Measurements from ENCODE around the gene CAMTA2.

CAMTA2 gene

DNA sequence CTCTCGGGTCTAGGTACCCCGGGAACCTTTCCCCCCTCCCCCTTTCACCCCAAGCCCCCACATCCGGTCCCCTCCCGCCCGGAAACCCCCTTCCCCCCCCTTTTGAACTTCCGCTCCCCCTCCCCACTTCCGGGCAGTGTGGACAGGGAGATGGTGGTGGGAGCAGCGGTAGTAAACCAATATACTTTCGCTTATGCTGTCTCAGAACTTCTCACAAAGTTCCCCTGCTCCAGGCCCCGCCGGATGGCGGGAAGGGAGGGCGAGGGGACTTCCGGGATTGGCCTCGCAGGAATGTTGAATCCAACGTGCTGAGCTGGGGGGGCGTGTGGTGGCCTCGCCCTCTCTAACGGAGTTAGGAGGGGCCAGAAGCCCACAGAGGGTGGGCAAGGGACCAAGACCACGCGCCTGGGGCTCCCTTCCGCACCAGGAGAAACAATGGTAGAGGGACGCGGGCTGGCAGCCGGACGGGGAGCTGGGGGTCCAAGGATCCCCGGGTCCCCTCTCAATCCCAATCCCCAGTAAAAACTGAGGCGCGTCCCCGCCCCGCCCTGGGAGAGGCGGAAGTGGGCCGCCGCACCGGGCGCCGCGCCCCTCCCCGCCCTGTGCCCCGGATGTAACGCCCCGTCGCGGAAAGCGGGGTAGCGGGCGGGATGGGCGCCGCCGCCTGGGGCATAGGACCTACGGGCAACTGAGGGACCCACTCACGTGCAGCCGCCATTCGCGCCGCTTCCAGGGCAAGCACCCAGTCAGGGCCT is 39.9 kb downstream of the CAMTA2 start:
- H2BK12ac ChIP-seq (ENCODE audit: low read length in 2 of 2) = peak overlapping the region; percentile 22 to 87
- 0% methylated on average over 20 of the region's 56 CpGs for WGBS
- H2BK120ac ChIP-seq (ENCODE audit: low read depth, low read length) = peak overlapping the region; percentile 93
- peak overlapping the region; percentile 95 to 100 for H3K4me3 ChIP-seq (ENCODE audit: insufficient read depth in 1 of 2, low read depth in 1 of 2, low read length in 2 of 2)
- peak overlapping the region; percentile 99 for H2BK5ac ChIP-seq (ENCODE audit: low read depth, low read length, poor library complexity, severe bottlenecking)
- peaks cover 9% of the 10 kb centered on the region for H3K79me1 ChIP-seq (replicated peaks; ENCODE audit: low read length, poor library complexity, severe bottlenecking)
- H3K14ac ChIP-seq (ENCODE audit: low read length in 2 of 2) = peak overlapping the region; percentile 50 to 100
- H3K18ac ChIP-seq (ENCODE audit: low read depth in 1 of 2, low read length in 2 of 2) = peak overlapping the region; percentile 100
- H2AK5ac ChIP-seq (ENCODE audit: low read length, severe bottlenecking) = peak overlapping the region; percentile 99
- peak overlapping the region; percentile 99 to 100 for H3K4ac ChIP-seq (ENCODE audit: low read depth in 1 of 2, low read length in 2 of 2)
- peak overlapping the region; percentile 60 for H3K4me2 ChIP-seq (ENCODE audit: low read length, poor library complexity, severe bottlenecking)
- peak overlapping the region; percentile 92 for H2BK15ac ChIP-seq (ENCODE audit: low read depth, poor library complexity, severe bottlenecking)
- no peaks in the 10 kb centered on the region for H3K9me3 ChIP-seq (ENCODE audit: control insufficient read depth, low read length)
- peak overlapping the region; percentile 97 for H3K9ac ChIP-seq (ENCODE audit: low read length)
- H3K23ac ChIP-seq (ENCODE audit: low read length in 2 of 2) = peak overlapping the region in 1 of 2 experiments; percentile 98
- H4K91ac ChIP-seq (ENCODE audit: low read length) = peak overlapping the region; percentile 100
- no peak overlapping the region for H2AFZ ChIP-seq (ENCODE audit: low read depth, low read length)
- no peaks in the 10 kb centered on the region for H3K27me3 ChIP-seq (ENCODE audit: control insufficient read depth in 1 of 2, insufficient read depth in 1 of 2, low read length in 2 of 2)
- H3K4me1 ChIP-seq (ENCODE audit: control insufficient read depth, insufficient read depth, low read depth, low read length) = peaks cover 39% of the 10 kb centered on the region
- DNase-seq = peak; percentile 81
- peak overlapping the region; percentile 99 for H3K27ac ChIP-seq (ENCODE audit: low read length, poor library complexity, severe bottlenecking)
- peak overlapping the region; percentile 96 for H4K8ac ChIP-seq (ENCODE audit: low read length)
- peaks cover 37 to 43% of the 10 kb centered on the region in 2 experiments for H3K36me3 ChIP-seq (ENCODE audit: control insufficient read depth in 1 of 2, insufficient read depth in 2 of 2, low read depth in 1 of 2, low read length in 2 of 2)

DNA sequence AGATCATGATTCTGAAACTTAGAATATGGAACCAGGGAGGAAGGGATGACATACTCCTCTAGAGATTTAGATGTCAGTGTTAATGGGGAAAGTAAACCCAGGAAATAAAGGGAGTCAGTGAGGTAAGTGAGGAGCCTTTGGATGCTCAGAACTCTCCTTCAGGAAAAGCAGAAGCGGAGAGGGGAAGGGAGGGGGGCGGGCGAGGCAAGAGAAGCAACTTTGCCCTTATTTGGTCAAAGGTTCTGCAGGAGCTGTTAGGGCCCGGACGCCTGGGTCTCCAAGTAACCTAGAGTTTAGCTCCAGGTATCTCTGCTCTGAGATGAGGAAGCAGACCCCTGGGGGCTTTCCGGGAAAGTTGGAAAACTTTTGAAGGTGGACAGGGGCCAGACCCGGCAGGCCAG is 40.5 kb downstream of the CAMTA2 start:
- no peak overlapping the region for H4K8ac ChIP-seq (ENCODE audit: low read length)
- no peaks in the 10 kb centered on the region for H3K27me3 ChIP-seq (ENCODE audit: control insufficient read depth in 1 of 2, insufficient read depth in 1 of 2, low read length in 2 of 2)
- no peak for DNase-seq
- no peak overlapping the region for H2BK12ac ChIP-seq (ENCODE audit: low read length in 2 of 2)
- no peak overlapping the region for H4K91ac ChIP-seq (ENCODE audit: low read length)
- no peak overlapping the region for H2AFZ ChIP-seq (ENCODE audit: low read depth, low read length)
- peak overlapping the region; percentile 93 for H3K4me2 ChIP-seq (ENCODE audit: low read length, poor library complexity, severe bottlenecking)
- H3K79me1 ChIP-seq (replicated peaks; ENCODE audit: low read length, poor library complexity, severe bottlenecking) = peaks cover 9% of the 10 kb centered on the region
- H3K4me1 ChIP-seq (ENCODE audit: control insufficient read depth, insufficient read depth, low read depth, low read length) = peaks cover 42% of the 10 kb centered on the region
- peak overlapping the region; percentile 53 for H2BK5ac ChIP-seq (ENCODE audit: low read depth, low read length, poor library complexity, severe bottlenecking)
- H3K23ac ChIP-seq (ENCODE audit: low read length in 2 of 2) = no peak overlapping the region
- peaks cover 42 to 48% of the 10 kb centered on the region in 2 experiments for H3K36me3 ChIP-seq (ENCODE audit: control insufficient read depth in 1 of 2, insufficient read depth in 2 of 2, low read depth in 1 of 2, low read length in 2 of 2)
- no peak overlapping the region for H2BK120ac ChIP-seq (ENCODE audit: low read depth, low read length)
- H3K27ac ChIP-seq (ENCODE audit: low read length, poor library complexity, severe bottlenecking) = peak overlapping the region; percentile 98
- H3K18ac ChIP-seq (ENCODE audit: low read depth in 1 of 2, low read length in 2 of 2) = peak overlapping the region in 1 of 2 experiments; percentile 35
- H3K9me3 ChIP-seq (ENCODE audit: control insufficient read depth, low read length) = no peaks in the 10 kb centered on the region
- peak overlapping the region; percentile 95 to 100 for H3K4me3 ChIP-seq (ENCODE audit: insufficient read depth in 1 of 2, low read depth in 1 of 2, low read length in 2 of 2)
- peak overlapping the region; percentile 97 for H3K9ac ChIP-seq (ENCODE audit: low read length)
- H2AK5ac ChIP-seq (ENCODE audit: low read length, severe bottlenecking) = peak overlapping the region; percentile 61
- H2BK15ac ChIP-seq (ENCODE audit: low read depth, poor library complexity, severe bottlenecking) = no peak overlapping the region
- peak overlapping the region in 1 of 2 experiments; percentile 57 for H3K4ac ChIP-seq (ENCODE audit: low read depth in 1 of 2, low read length in 2 of 2)
- no peak overlapping the region for H3K14ac ChIP-seq (ENCODE audit: low read length in 2 of 2)
- WGBS = 0% methylated on average over 4 of the region's 7 CpGs

DNA sequence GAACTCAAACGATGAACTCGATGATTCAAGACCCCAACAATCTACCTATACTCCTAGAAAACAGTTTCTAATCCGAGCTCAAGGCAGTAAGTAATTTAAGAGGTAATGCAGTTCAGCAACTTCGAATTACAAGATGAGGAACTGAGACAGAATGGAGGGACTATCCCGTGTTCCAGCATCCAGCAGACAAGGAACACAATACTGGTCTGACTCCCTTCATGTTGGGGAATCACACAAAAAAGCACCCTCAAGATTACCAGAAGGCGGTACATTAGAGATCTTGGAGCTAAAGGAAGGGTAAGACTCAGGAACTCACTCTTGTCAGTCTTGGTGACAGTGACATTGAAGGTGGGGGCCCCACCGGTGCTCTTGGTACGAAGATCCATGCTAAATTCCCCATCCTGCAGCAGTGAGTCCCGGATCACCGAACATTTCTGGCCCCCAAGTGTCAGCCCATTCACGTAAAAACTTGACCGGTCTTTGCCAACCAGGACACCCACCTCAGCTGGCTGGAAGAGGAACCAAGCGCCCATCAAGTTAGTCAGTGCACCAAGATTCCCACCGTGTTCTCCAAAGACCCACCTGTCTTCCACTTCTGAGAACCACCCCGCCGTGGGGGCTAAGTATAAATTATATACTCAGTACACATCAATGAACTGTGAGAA is 41.0 kb downstream of the CAMTA2 start:
- H2BK5ac ChIP-seq (ENCODE audit: low read depth, low read length, poor library complexity, severe bottlenecking) = no peak overlapping the region
- H2BK120ac ChIP-seq (ENCODE audit: low read depth, low read length) = no peak overlapping the region
- H3K27me3 ChIP-seq (ENCODE audit: control insufficient read depth in 1 of 2, insufficient read depth in 1 of 2, low read length in 2 of 2) = no peaks in the 10 kb centered on the region
- no peak overlapping the region for H4K91ac ChIP-seq (ENCODE audit: low read length)
- no peak overlapping the region for H4K8ac ChIP-seq (ENCODE audit: low read length)
- no peak overlapping the region for H2AFZ ChIP-seq (ENCODE audit: low read depth, low read length)
- H3K9me3 ChIP-seq (ENCODE audit: control insufficient read depth, low read length) = no peaks in the 10 kb centered on the region
- H2AK5ac ChIP-seq (ENCODE audit: low read length, severe bottlenecking) = peak overlapping the region; percentile 61
- H3K4ac ChIP-seq (ENCODE audit: low read depth in 1 of 2, low read length in 2 of 2) = no peak overlapping the region
- peaks cover 41% of the 10 kb centered on the region for H3K4me1 ChIP-seq (ENCODE audit: control insufficient read depth, insufficient read depth, low read depth, low read length)
- DNase-seq = no peak
- peak overlapping the region; percentile 93 for H3K4me2 ChIP-seq (ENCODE audit: low read length, poor library complexity, severe bottlenecking)
- H3K23ac ChIP-seq (ENCODE audit: low read length in 2 of 2) = peak overlapping the region in 1 of 2 experiments; percentile 18
- no peak overlapping the region for H3K18ac ChIP-seq (ENCODE audit: low read depth in 1 of 2, low read length in 2 of 2)
- H3K79me1 ChIP-seq (replicated peaks; ENCODE audit: low read length, poor library complexity, severe bottlenecking) = peaks cover 7% of the 10 kb centered on the region
- no peak overlapping the region for H2BK12ac ChIP-seq (ENCODE audit: low read length in 2 of 2)
- peak overlapping the region; percentile 52 to 95 for H3K4me3 ChIP-seq (ENCODE audit: insufficient read depth in 1 of 2, low read depth in 1 of 2, low read length in 2 of 2)
- peak overlapping the region; percentile 98 for H3K27ac ChIP-seq (ENCODE audit: low read length, poor library complexity, severe bottlenecking)
- 62% methylated on average over 12 of the region's 16 CpGs for WGBS
- peaks cover 42 to 51% of the 10 kb centered on the region in 2 experiments for H3K36me3 ChIP-seq (ENCODE audit: control insufficient read depth in 1 of 2, insufficient read depth in 2 of 2, low read depth in 1 of 2, low read length in 2 of 2)
- H3K9ac ChIP-seq (ENCODE audit: low read length) = peak overlapping the region; percentile 97
- no peak overlapping the region for H3K14ac ChIP-seq (ENCODE audit: low read length in 2 of 2)
- H2BK15ac ChIP-seq (ENCODE audit: low read depth, poor library complexity, severe bottlenecking) = no peak overlapping the region

DNA sequence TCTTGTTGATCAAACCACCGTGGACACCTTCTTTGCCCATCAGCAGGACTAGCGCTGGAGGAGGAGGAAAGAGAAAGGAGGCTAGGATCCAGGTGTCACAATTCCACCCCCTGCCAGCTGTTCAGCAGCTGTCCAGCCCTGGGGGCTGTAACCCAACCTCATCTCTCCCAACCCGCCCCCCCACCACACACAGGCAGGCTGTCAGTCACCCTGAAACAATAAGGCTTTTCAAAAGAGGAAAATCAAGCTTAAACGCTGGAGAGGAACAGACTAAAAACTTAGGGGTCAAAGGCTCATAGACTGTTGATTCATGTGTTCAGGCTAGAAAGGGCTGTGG is 41.6 kb downstream of the CAMTA2 start:
- Histone ChIP-seq H2BK12ac (ENCODE audit: low read length in 2 of 2) (no peak overlapping the region), H3K27ac (ENCODE audit: low read length, poor library complexity, severe bottlenecking) (peak overlapping the region; percentile 98), H2BK120ac (ENCODE audit: low read depth, low read length) (no peak overlapping the region), H3K4me1 (ENCODE audit: control insufficient read depth, insufficient read depth, low read depth, low read length) (peaks cover 37% of the 10 kb centered on the region), H3K23ac (ENCODE audit: low read length in 2 of 2) (no peak overlapping the region), H4K91ac (ENCODE audit: low read length) (no peak overlapping the region), H3K4me3 (ENCODE audit: insufficient read depth in 1 of 2, low read depth in 1 of 2, low read length in 2 of 2) (peak overlapping the region in 1 of 2 experiments; percentile 95), H3K9me3 (ENCODE audit: control insufficient read depth, low read length) (no peaks in the 10 kb centered on the region), H2BK15ac (ENCODE audit: low read depth, poor library complexity, severe bottlenecking) (no peak overlapping the region), H2AK5ac (ENCODE audit: low read length, severe bottlenecking) (no peak overlapping the region), H2AFZ (ENCODE audit: low read depth, low read length) (no peak overlapping the region), H4K8ac (ENCODE audit: low read length) (no peak overlapping the region), H3K9ac (ENCODE audit: low read length) (peak overlapping the region; percentile 97), H3K36me3 (ENCODE audit: control insufficient read depth in 1 of 2, insufficient read depth in 2 of 2, low read depth in 1 of 2, low read length in 2 of 2) (peaks cover 42 to 51% of the 10 kb centered on the region in 2 experiments), H3K79me1 (replicated peaks; ENCODE audit: low read length, poor library complexity, severe bottlenecking) (peaks cover 4% of the 10 kb centered on the region), H3K4me2 (ENCODE audit: low read length, poor library complexity, severe bottlenecking) (peak overlapping the region; percentile 93), H3K27me3 (ENCODE audit: control insufficient read depth in 1 of 2, insufficient read depth in 1 of 2, low read length in 2 of 2) (no peaks in the 10 kb centered on the region), H2BK5ac (ENCODE audit: low read depth, low read length, poor library complexity, severe bottlenecking) (no peak overlapping the region), H3K18ac (ENCODE audit: low read depth in 1 of 2, low read length in 2 of 2) (no peak overlapping the region), H3K14ac (ENCODE audit: low read length in 2 of 2) (no peak overlapping the region), H3K4ac (ENCODE audit: low read depth in 1 of 2, low read length in 2 of 2) (no peak overlapping the region)
- 33% methylated on average over 4 of the region's 4 CpGs for WGBS
- DNase-seq = no peak

All from mesenchymal stem cell (in vitro differentiated cells and primary cell).